ENCODE data around the gene GGCX. TPM values are rescaled to one million over a fixed set of nuclear protein-coding genes. Genes with fewer than 3 reads are reported as not detected.

The GGCX gene
- total and polyA plus RNA-seq, 2 of the 13 experiments (the other 11 are each of a cell fraction or from before 2014, with no cell fraction given) = 72.5 to 103 TPM

- no peak for TF ChIP-seq ZNF513 (CRISPR knock-in tag; conservative IDR thresholded peaks at IDR 0.05)
- TF ChIP-seq STAG1 (CRISPR knock-in tag; IDR thresholded peaks at IDR 0.05) = peak; percentile 14; the same call in 1 of the 2 replicates
- no peak for TF ChIP-seq ZNF451 (CRISPR knock-in tag; IDR thresholded peaks at IDR 0.05)
- no peak for TF ChIP-seq RFXAP (CRISPR knock-in tag; IDR thresholded peaks at IDR 0.05; ENCODE audit: borderline replicate concordance)
- no peak for TF ChIP-seq HINFP (CRISPR knock-in tag; IDR thresholded peaks at IDR 0.05; ENCODE audit: low read depth)
- TF ChIP-seq ZMYM4 (CRISPR knock-in tag; IDR thresholded peaks at IDR 0.05) = no peak
- TF ChIP-seq EHMT2 (IDR thresholded peaks at IDR 0.05; ENCODE audit: borderline replicate concordance, low read depth, low read length) = no peak
- TF ChIP-seq MXD1 (CRISPR knock-in tag; IDR thresholded peaks at IDR 0.05) = 0 out of 2 replicates have a peak, but pooled peaks have one; percentile 35
- peak; percentile 36; the same call in 1 of the 2 replicates for TF ChIP-seq RAD21 (CRISPR knock-in tag; IDR thresholded peaks at IDR 0.05)
- 0 out of 2 replicates have a peak, but pooled peaks have one; percentile 28 for TF ChIP-seq GATAD1 (CRISPR knock-in tag; IDR thresholded peaks at IDR 0.05)
- TF ChIP-seq FOXJ3 (CRISPR knock-in tag; IDR thresholded peaks at IDR 0.05; ENCODE audit: borderline replicate concordance) = no peak
- TF ChIP-seq ZBTB34 (CRISPR knock-in tag; IDR thresholded peaks at IDR 0.05) = no peak; the same call in 1 of the 2 replicates
- TF ChIP-seq ZNF652 (CRISPR knock-in tag; IDR thresholded peaks at IDR 0.05; ENCODE audit: borderline replicate concordance, low read depth) = no peak
- TF ChIP-seq ARID3A (IDR thresholded peaks at IDR 0.05; ENCODE audit: low read depth, low read length) = no peak
- TF ChIP-seq ZNF333 (CRISPR knock-in tag; IDR thresholded peaks at IDR 0.05; ENCODE audit: borderline replicate concordance) = 0 out of 2 replicates have a peak, but pooled peaks have one; percentile 49
- TF ChIP-seq MAF1 (CRISPR knock-in tag; IDR thresholded peaks at IDR 0.05; ENCODE audit: borderline replicate concordance) = 0 out of 2 replicates have a peak, but pooled peaks have one; percentile 48
Measured at GRCh38 chr2:85593023-85593422, 31.7 kb upstream of the GGCX start (continued).

Measured in HepG2 (cell line).